Measurements from ENCODE around the gene LHX1.

- TF ChIP-seq EZH2 (IDR thresholded peaks at IDR 0.05; ENCODE audit: low read depth, low read length, severe bottlenecking) (no peak), CTCF (IDR thresholded peaks at IDR 0.05; ENCODE audit: control extremely low read depth in 1 of 3, insufficient read depth in 1 of 3, low read depth in 1 of 3, low read length in 3 of 3) (no peak), SP1 (IDR thresholded peaks at IDR 0.05; ENCODE audit: low read depth, low read length) (no peak), KDM1A (IDR thresholded peaks at IDR 0.05; ENCODE audit: borderline replicate concordance, low read length) (no peak), POLR2A (IDR thresholded peaks at IDR 0.05; ENCODE audit: control extremely low read depth in 1 of 2, low read depth in 2 of 2, low read length in 2 of 2) (no peak), RAD21 (IDR thresholded peaks at IDR 0.05 in 1 of 2, conservative IDR thresholded peaks at IDR 0.05 in 1 of 2; ENCODE audit: low read depth in 2 of 2, low read length in 2 of 2) (no peak)
These were observed 12.8 kb downstream of the LHX1 start for GRCh38 chr17:36950027-36950426.

All from H1 (cell line).